ENCODE measurements around the gene PRKCH.

Gene PRKCH

GRCh38 chr14:61563880-61564617 is 242.7 kb downstream of the PRKCH start:
- DNase-seq (ENCODE audit: low read depth), result no peak
- no peak overlapping the region for H3K4me3 ChIP-seq (ENCODE audit: low read depth, low read length)
- TF ChIP-seq, protein P1, sequence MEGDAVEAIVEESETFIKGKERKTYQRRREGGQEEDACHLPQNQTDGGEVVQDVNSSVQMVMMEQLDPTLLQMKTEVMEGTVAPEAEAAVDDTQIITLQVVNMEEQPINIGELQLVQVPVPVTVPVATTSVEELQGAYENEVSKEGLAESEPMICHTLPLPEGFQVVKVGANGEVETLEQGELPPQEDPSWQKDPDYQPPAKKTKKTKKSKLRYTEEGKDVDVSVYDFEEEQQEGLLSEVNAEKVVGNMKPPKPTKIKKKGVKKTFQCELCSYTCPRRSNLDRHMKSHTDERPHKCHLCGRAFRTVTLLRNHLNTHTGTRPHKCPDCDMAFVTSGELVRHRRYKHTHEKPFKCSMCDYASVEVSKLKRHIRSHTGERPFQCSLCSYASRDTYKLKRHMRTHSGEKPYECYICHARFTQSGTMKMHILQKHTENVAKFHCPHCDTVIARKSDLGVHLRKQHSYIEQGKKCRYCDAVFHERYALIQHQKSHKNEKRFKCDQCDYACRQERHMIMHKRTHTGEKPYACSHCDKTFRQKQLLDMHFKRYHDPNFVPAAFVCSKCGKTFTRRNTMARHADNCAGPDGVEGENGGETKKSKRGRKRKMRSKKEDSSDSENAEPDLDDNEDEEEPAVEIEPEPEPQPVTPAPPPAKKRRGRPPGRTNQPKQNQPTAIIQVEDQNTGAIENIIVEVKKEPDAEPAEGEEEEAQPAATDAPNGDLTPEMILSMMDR (conservative IDR thresholded peaks at IDR 0.05; ENCODE audit: low read depth, low read length), result no peak

DNA sequence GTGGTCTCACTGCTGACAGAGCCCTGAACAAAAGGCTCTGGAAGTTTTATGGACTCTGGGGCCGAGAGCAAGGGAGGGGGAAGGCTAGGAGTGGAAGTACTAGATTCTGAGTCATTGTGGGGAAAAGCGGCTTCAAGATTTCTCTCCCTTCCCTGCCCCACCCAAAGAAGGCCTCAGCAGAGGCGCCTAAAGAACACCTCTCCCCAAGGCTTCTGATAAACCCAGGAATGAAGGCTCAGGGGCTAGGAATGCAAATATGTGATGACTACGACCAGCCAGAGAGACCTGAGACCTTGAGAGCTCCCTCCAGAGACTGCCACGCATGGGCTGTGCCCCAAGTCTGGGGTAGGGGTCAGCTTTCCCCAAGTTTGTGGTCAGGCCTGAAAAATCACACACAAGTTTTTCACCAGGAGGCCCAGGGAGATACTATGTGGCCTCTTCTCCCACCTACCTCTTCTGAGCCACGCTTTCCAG is 243.3 kb downstream of the PRKCH start:
- no peak overlapping the region for H3K4me3 ChIP-seq (ENCODE audit: low read depth, low read length)
- DNase-seq (ENCODE audit: low read depth), result peak; percentile 93
- TF ChIP-seq, protein P1 (conservative IDR thresholded peaks at IDR 0.05; ENCODE audit: low read depth, low read length), result no peak

DNA sequence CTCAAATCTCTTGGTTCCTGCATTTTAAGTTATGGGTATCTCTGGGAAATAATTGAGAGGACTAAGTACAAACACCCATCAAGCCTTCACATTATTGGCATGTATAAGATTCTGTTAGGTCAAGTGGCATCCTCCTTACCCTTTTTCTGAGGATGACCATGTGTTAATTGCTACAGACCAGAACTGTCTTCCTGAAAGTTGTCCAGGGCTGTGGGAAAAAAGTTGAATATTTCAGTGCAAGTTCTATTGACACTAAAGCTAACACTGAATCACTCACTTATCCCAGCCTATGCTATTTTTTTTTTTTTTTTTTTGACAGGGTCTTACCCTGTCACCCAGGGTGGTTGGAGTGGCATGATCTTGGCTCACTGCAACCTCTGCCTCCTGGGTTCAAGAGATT is 243.8 kb downstream of the PRKCH start:
- no peak overlapping the region for H3K4me3 ChIP-seq (ENCODE audit: low read depth, low read length)
- TF ChIP-seq, protein P1 (conservative IDR thresholded peaks at IDR 0.05; ENCODE audit: low read depth, low read length), result no peak
- DNase-seq (ENCODE audit: low read depth), result peak; percentile 66

- H3K4me3 ChIP-seq (ENCODE audit: low read depth, low read length), result no peak overlapping the region
- DNase-seq (ENCODE audit: low read depth), result peak; percentile 92
- TF ChIP-seq, protein P1 (conservative IDR thresholded peaks at IDR 0.05; ENCODE audit: low read depth, low read length), result no peak
Observed at GRCh38 chr14:61565836-61566536, 244.6 kb downstream of the PRKCH start.

GRCh38 chr14:61566537-61567225 is 245.3 kb downstream of the PRKCH start:
- DNase-seq (ENCODE audit: low read depth), result peak; percentile 83
- TF ChIP-seq, protein P1 (conservative IDR thresholded peaks at IDR 0.05; ENCODE audit: low read depth, low read length), result no peak
- no peak overlapping the region for H3K4me3 ChIP-seq (ENCODE audit: low read depth, low read length)

DNA sequence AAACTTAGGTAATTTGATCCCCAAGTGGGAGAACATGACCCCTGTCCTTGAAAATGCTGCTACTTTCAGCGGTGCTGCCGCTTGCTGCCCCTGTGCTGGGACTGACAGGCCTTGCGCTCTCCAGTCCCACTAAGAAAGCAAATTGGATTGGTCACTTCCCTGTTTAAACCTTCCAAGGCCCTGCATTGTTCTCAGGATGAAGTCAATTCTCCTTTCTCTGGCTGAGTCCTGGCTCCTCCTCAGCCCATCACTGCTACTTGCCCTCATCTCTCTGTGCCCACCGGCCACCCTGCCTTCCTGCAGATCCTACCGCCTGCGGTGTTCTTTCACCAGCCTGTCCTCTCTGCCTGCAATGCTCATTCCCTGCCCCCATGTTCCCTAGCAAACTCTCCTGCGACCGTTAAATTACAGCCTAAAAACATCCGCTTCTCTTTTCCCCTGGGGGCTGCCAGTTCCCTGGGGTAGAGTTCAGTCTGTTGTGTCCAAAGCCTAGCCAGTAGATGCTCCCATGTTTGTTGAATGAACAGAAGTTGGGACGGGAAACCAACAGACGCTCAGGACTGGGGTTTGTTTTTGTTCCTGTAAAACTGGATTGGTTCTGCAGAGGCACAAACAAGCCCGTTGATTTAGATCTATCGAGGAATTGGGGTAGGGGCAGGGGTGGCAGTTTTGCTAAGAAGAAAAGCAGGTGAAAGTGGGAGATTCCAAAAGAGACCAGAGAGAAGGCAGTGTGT is 246.6 kb downstream of the PRKCH start:
- no peak for DNase-seq (ENCODE audit: low read depth)
- TF ChIP-seq, protein P1 (conservative IDR thresholded peaks at IDR 0.05; ENCODE audit: low read depth, low read length), result no peak
- no peak overlapping the region for H3K4me3 ChIP-seq (ENCODE audit: low read depth, low read length)
